ENCODE results near the gene RAI14. TPM values are rescaled to one million over a fixed set of nuclear protein-coding genes. Genes with fewer than 3 reads are reported as not detected.

RAI14 gene
- total RNA-seq, 6 experiments from 2014 or later: 256 to 360 (median 323) TPM

DNA sequence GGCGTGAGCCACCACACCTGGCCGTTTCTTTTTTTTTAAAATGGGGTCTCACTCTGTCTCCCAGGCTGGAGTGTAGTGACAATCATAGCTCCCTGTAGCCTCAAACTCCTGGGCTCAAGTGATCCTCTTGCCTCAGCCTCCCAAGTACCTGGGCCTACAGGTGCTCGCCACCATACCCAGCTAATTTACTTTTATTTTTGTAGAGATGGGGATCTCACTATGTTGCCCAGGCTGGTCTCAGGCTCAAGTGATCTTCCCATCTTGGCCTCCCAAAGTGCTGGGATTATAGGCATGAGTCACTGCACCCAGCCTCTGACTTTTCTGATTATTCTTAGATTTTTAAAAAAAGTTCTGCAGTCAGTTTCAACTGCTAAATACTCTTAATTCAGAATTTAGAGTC lies 21.3 kb downstream of the RAI14 start:
- Mint-ChIP-seq H3K27me3 (ENCODE audit: insufficient read depth) (no peaks in the 10 kb centered on the region), H3K9me3 (no peaks in the 10 kb centered on the region), H3K4me3 (no peak overlapping the region), H3K36me3 (ENCODE audit: low read depth) (peaks cover 50% of the 10 kb centered on the region), H3K27ac (peak overlapping the region; percentile 54), H3K4me1 (ENCODE audit: low read depth) (peaks cover 92% of the 10 kb centered on the region)
- TF ChIP-seq CTCF (IDR thresholded peaks at IDR 0.05): no peak
- DNase-seq: no peak

- no peak for DNase-seq
- Mint-ChIP-seq H3K36me3 (ENCODE audit: low read depth) (peaks cover 53% of the 10 kb centered on the region), H3K4me1 (ENCODE audit: low read depth) (peaks cover 92% of the 10 kb centered on the region), H3K9me3 (no peaks in the 10 kb centered on the region), H3K27me3 (ENCODE audit: insufficient read depth) (no peaks in the 10 kb centered on the region), H3K27ac (peak overlapping the region; percentile 47), H3K4me3 (no peak overlapping the region)
- TF ChIP-seq CTCF (IDR thresholded peaks at IDR 0.05): no peak
Observed at GRCh38 chr5:34680896-34681295, 24.8 kb downstream of the RAI14 start.

DNA sequence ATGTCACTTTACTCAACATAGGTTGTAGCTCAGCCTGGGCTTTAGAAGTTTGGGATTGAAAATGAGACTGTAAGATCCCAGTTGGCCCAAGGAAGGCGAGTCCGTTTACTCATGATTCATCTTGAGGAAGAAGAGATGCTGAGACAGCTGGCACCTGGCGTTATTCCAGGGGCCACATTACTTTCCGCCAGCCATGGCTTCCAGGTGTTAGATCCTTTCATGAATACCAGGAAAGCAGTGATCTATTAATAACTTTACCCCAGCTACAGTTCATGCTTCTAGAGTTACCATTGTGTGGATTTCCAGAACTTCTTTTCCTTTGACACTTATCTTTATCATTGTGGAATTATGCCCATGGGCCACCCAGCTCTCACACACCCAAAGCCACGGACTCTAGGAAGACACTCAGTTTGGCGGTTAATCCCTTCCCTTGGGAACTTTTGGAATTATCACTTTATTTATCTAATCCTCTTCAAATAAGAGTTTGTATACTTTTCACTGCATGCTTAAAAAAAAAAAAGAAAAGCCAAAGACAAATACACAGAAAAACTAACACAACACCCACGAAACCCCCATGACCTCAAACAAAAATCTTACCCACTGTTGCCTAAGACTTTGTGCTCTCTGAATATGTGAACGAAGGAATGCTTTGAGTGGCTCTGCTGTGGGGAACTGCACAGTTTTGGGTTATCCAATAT lies 26.9 kb downstream of the RAI14 start:
- Mint-ChIP-seq H3K4me3 (peak overlapping the region; percentile 35; the same call in 1 of the 2 replicates), H3K27me3 (ENCODE audit: insufficient read depth) (peaks cover 2% of the 10 kb centered on the region; the same call in 1 of the 2 replicates), H3K36me3 (ENCODE audit: low read depth) (peaks cover 51% of the 10 kb centered on the region), H3K4me1 (ENCODE audit: low read depth) (peaks cover 92% of the 10 kb centered on the region), H3K27ac (peak overlapping the region; percentile 80), H3K9me3 (no peaks in the 10 kb centered on the region)
- no peak for DNase-seq
- TF ChIP-seq CTCF (IDR thresholded peaks at IDR 0.05): no peak

DNA sequence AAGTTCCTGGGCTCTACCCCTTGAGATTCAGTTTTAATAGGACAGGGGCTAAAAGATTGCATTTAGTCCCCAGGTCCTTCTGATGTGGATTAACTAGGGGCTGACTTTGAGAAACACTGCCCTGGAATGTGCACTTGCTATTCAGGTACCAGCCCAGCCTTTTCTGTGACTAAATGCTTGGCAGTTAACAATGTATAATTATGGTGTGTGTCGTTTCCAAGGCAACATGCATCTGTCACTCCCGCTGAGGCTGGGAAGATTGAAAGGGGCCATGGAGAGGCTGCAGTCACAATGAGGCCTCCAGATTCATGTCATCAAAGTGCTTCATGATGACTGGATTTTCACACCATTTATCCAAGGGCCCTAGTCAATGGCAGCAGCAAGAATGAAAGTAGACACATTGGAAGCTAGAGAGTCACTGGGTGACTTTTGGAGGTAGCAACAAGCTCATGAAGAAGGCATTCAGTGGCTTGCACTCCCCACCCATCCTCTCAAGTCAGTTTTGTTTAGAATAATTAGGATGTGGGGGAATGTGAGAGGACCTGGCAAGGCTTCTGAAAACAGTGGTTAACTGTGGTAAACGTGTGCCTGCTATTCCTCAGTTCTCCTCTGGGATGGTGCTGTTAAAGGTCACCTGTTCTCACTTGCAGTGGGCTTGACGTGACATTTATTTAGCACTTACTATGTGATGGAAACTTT lies 28.3 kb downstream of the RAI14 start:
- peak; percentile 47 for DNase-seq
- Mint-ChIP-seq H3K4me3 (peak overlapping the region; percentile 80), H3K27me3 (ENCODE audit: insufficient read depth) (peaks cover 2% of the 10 kb centered on the region; the same call in 1 of the 2 replicates), H3K4me1 (ENCODE audit: low read depth) (peaks cover 86% of the 10 kb centered on the region), H3K36me3 (ENCODE audit: low read depth) (peaks cover 48% of the 10 kb centered on the region), H3K27ac (peak overlapping the region; percentile 96), H3K9me3 (no peaks in the 10 kb centered on the region)
- peak; percentile 50 for TF ChIP-seq CTCF (IDR thresholded peaks at IDR 0.05)

DNA sequence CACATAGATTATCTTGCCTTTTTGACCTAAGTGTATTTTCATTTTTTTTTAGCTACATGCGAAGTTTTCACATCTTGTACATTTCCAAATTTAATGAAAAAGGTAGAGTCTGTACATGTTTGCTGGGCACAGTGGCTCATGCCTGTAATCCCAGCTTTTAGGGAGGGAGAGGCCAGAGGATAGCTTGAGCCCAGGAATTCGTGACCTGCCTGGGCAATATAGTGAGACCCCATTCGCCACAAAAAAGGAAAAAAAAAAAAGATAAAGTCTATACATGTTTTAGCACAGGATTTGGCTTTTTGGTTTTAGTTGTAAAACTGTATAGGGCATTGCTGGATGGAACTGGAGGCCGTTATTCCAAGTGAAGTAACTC lies 28.8 kb downstream of the RAI14 start:
- peaks cover 2% of the 10 kb centered on the region; the same call in 1 of the 2 replicates for H3K27me3 Mint-ChIP-seq (ENCODE audit: insufficient read depth)
- H3K9me3 Mint-ChIP-seq: no peaks in the 10 kb centered on the region
- H3K4me1 Mint-ChIP-seq (ENCODE audit: low read depth): peaks cover 83% of the 10 kb centered on the region
- peak overlapping the region; percentile 96 for H3K27ac Mint-ChIP-seq
- H3K36me3 Mint-ChIP-seq (ENCODE audit: low read depth): peaks cover 51% of the 10 kb centered on the region
- no peak for DNase-seq
- 0 out of 2 replicates have a peak, but pooled peaks have one; percentile 14 for TF ChIP-seq CTCF (IDR thresholded peaks at IDR 0.05)
- peak overlapping the region; percentile 80 for H3K4me3 Mint-ChIP-seq

All from HFFc6 (cell line).